Left ventricle myocardium superior (tissue), 1 donor: ENCODE measurements around the gene SKAP2. TPM values are rescaled to one million over a fixed set of nuclear protein-coding genes. Genes with fewer than 3 reads are reported as not detected.

Source experiments
- ATAC-seq: fragments of 200-7000 bp; cut with Tn5 transposase; one replicate; pipeline ENCODE4 v1.9.1; 2020; ENCODE audit warnings: mild to moderate bottlenecking, moderate library complexity
- DNase-seq: peaks from one replicate; pipeline ENCODE4 v3.0.0-alpha.2; 2020
- intact Hi-C: fragments of 100-400 bp; cut with micrococcal nuclease; formaldehyde crosslinking; loops from one replicate; pipeline ENCODE4 v1.11.0; 2022
- total RNA-seq: library from RNA; stranded (reverse); fragmentation: NEBNext Ultra II Directional; extraction: Animal tissue kit (Norgen Biotek cat#: 25700); gene quantifications from one replicate; pipeline ENCODE4 v1.2.1, GENCODE V29; 2021
- donor health status: DM: no; HTN: yes; CAD: no; lungs with severe emphysema.

The SKAP2 gene
- total RNA-seq, 1 donor from 2014 or later = 5.5 TPM

DNA sequence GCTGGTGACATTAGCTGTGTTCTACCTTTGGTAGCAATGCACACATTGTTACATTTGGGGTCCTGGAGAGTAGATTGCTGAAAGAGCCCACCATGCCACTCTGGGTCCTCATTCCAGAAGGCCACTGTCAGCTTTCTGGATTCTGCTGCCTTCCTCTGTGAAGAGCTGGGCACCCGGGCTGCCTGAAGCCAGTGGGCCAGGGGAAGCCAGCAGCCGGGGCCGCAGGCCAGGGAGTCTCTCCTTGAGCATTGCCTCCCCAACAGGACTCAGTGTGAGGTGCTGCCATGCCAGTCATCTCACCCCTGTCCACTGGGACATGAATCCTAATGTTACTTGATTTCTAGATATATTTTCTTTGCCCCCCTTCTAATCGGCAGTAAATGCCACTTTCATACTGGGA is 234.0 kb downstream of the SKAP2 start:
- intact Hi-C loops = no loop called here
- DNase-seq = no peak
- ATAC-seq = no peak

DNA sequence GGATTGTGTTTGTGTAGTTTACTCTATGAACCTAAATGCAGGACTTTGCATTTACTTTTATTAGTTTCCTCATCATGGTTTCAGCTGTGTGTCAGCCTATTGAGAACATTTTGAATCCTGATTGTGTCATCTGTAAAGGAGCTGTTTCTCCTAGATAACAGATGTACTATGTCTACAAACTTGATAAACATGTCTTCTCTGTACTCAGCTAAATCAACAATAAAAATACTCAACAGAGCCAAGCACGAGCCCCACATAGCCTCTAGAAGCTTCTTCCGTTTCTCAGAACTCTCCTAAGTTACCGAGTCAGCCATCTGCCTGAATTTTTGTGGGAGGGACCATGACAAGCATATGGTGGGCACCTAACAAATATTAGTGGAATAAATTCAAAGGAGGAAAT is 234.7 kb downstream of the SKAP2 start:
- ATAC-seq = no peak
- intact Hi-C loops = no loop called here
- DNase-seq = no peak

DNA sequence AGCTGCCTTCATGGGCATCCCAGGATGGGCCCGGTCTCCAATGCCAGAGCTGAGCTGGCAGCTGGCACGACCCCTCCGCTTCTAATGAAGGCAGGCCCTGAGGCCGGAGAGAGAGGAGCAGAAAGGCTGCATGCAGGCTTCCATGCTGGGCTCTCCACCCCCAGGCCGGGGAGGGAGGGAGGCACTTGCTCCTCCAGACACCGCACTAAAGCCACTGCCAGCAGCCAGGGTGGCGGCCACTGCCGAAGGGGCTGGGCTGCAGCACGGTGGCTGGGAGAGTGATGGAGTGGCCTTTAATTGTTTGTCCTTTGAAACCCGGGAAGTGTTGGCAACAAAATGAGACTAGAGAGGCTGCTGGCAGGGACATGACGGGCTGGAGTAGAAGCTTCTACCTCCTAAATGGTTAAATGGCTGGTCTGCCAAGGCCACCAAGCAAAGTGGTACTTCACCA is 236.5 kb downstream of the SKAP2 start:
- intact Hi-C loops = no loop called here
- peak; percentile 55 for ATAC-seq
- DNase-seq = no peak

DNA sequence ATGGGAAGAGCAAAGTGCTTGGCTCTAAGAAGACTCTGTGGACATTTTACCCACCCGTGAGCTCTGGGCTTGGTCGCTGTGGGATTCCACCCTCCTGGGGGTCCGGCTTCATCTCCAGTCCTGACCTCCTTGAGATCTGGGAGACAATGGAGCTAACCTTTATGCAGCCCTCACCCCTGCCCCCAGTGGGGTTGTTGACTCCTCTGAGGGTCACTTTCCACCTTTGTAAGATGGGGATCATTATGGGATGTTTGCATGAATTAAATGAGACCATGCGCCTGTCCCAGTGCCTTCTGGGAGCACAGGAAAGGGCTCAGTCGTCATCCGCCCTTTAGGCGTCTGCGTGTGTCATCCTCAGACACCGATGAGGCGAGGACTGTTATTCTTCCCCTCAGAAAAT is 237.2 kb downstream of the SKAP2 start:
- ATAC-seq (no peak), DNase-seq (no peak)
- intact Hi-C loops = no loop called here

DNA sequence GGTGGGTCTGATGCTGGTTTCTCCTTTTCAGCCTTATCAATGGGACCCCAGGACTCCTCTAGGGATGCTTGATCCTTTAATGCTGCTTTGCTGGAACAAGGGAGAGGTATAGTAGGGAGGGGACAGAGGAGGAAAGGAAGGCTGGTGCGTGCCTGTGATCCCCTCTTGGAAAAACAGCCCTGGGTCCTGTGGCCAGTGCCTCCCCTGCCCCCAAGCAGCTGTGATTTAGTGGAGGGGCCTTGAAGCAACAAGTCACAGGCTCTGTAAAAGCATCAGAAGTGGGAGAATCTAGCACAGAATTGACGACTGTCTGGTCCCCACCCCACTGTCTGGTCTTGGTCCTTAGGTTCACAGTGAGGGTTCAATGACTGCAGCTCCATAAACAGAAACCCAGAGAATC is 237.7 kb downstream of the SKAP2 start:
- no peak for DNase-seq
- intact Hi-C loops = no loop called here
- no peak for ATAC-seq

DNA sequence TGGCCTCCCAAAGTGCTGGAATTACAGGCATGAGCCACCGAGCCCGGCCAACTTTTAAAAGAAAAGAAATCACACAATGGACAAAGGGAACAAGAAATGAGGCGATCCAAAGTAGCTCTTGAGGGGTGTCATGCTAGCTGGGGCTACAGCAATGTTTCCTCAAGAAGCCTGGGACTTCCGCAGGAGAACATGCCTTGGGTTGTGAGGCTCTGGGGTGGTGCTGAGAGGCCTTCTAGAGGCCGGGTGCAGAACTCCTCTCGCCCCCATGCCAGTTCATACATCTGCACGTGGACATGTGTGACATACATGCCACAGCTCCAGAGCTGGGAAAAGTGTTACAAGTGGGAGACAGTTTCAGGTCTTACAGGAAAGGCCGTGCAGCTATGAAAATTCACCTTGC is 238.2 kb downstream of the SKAP2 start:
- ATAC-seq (no peak), DNase-seq (no peak)
- intact Hi-C loops = no loop called here

DNA sequence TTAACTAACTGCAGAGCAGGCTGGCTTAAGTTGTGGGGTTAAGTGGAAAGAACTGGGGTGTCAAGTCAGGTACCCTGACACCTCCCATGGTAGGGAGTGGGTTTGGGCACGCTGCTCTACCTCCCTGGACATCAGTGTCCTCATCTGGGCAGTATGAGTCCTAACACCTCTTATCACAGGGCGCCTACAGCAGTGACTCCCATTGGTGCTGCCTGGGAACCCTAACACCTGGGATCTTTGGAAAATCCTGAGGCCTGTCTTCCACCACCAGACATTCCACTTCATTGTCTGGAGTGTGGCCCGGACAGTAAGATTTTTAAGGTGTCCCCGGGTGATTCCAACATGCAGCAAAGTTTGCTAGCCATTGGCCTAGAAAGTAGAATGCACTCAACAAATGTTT is 239.1 kb downstream of the SKAP2 start:
- ATAC-seq (no peak), DNase-seq (no peak)
- intact Hi-C loops = no loop called here

DNA sequence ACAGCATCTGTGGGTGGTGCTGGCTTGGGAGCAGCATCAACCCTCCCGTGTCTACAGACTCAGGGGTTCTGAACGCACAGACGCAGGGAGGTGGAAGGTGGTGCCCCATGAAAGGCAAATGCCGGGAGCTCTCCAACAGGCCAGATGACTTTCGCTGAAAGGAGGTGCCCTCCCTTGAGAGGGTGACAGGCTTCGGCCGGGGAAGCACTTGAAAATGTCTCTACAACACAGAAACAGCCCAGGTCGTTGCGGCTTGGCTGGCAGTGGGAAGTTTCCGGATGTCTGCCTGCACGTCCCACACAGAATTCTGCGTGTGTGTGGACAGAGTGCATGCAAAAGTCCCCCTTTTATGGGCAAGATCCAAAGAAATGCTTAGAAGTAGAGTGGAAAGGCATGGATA is 239.6 kb downstream of the SKAP2 start:
- ATAC-seq = peak; percentile 45
- intact Hi-C loops = no loop called here
- no peak for DNase-seq

DNA sequence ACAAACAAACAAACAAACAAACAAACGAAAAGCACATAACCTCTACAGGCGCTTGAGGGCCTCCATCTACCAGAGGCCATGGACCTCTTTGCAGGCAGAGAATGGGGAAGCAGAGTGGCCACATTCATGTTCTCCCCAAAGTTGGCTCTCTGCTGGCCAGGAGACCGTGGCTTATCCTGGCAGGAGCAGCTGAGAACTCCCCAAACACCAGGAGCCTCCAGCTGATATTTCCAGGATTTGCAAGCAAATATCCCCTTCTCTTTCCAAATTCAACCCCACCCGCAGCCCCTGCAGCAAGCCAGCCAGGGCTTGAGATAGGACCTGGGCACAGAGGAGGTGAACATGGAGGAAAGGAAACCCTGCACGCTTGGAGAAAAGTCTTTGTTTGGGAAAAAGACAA is 240.0 kb downstream of the SKAP2 start:
- DNase-seq (no peak), ATAC-seq (no peak)
- intact Hi-C loops = no loop called here

DNA sequence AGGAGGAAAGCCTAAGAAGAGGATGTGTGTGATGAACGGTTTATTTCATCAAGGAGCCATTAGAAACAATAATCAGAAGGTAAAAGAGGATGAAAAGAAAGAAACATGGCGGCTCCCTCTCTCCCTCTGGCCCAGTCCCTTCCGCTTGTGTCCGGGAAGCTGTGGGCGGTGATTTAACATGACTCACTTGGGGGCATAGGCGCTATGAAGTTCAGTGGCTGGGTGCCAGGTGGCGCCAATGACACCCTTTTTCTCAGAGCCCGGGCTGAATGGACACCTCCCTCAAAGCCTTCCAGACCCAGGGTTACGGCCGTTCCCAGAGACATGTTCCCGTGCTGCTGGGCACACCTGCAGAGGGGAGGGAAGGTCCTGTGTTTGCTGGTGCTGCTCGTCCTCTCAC is 244.0 kb downstream of the SKAP2 start:
- DNase-seq (no peak), ATAC-seq (no peak)
- intact Hi-C loops = no loop called here

DNA sequence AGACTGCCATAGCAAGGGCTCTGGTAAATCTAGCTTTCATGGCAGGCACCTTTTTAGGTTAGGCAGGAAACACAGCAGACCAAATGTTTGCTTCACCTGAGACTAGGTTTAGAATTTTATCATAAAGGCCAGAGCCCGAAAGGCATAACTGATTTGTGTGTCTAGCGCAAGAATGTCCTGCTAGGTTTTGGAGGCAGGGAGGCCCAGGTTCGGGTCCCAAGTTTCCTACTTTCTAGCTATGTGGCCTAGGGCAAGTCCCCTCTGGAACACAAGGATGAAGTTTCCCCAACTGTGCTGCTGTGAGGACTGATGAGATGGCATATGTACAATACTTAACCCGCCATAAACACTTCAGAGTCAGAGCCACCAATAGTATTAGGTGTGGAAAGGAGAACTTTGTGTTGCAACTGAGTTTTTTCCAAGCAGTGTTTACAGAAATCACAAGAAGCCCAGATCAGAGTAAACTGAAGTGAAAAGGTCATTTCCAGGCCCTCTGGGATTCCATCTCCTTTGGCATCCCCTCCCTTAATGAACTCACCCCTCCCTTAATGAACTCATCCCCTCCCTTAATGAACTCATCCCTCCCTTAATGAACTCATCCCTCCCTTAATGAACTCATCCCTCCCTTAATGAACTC is 244.9 kb downstream of the SKAP2 start:
- ATAC-seq (no peak), DNase-seq (no peak)
- intact Hi-C loops = no loop called here

DNA sequence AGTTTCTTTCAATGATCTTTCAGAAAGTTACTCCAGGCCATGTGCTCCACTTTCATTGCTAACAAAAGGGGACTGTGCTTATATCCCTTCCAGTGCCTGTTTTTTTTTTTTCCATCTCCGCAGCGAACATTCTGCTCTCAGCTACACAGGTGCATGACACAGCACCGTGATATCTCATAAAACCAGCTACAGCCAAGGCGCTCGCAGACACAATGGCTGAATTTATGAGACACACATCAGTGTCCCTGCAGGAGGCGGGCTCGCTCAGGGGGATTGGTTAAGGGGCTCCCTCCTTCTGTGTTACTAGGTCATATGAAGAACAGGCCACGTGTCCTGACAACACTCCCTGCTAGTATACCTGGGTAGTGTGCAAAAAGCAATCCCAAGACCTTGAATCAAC is 245.5 kb downstream of the SKAP2 start:
- no peak for ATAC-seq
- intact Hi-C loops = no loop called here
- DNase-seq = no peak

DNA sequence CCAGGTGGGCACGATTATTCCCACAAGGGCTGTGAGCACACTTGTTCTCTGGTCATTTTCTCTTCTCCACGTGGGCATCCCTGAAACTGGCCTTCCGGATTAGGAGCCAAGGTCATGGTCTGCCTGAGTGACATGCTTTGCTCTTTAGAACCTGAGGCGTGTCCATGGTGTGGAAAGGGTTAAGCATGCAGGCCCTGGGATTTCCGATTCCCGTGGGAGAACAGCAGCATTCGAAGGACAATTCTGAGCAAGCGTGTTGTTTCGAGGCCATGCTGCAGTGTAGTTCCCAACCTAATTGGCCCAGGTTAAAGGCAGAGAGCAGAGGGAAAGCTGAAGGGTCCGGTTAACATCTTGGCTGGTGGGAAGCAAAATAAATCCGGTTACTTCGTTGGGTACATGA is 245.9 kb downstream of the SKAP2 start:
- DNase-seq (no peak), ATAC-seq (no peak)
- intact Hi-C loops = no loop called here

Other genes with a start within 250 kb of the SKAP2 start
- not detected for gene HOXA1, start 231.4 kb upstream of the SKAP2 start, total RNA-seq
- gene HOXA2, start 238.1 kb upstream of the SKAP2 start, total RNA-seq = 0.12 TPM